ENCODE results near the gene PTPRN2. TPM values are rescaled to one million over a fixed set of nuclear protein-coding genes. Genes with fewer than 3 reads are reported as not detected.

Gene PTPRN2
- total RNA-seq, 1 experiment from 2014 or later, result 2.1 TPM

DNA sequence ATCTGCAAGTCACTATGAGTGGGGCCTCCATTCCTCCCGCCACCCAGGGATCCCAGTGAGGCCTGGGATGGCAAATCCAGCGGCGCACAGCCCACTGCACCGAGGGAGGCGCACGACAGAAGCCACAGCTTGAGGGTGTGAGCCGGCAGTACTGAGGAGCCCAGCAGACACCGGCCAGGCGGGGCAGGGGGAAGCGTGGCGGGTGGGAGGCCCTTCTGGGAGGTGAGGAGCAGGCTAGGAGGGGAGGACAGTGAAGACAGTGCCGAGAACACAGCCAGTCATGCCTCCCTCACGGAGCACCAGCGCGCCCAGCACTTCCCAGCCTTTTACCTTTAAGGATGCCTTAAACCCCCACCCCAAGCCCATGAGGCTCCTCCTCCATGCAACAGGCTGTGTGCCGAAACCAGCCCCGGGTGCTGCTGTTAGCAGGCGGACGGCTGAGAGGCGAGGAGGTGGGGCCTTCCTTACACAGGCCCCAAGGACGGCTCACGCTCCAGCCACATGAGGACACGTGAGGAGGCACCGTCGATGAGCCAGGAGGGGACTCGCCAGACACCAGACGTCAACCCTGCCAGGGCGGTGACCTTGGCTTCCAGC, 258.5 kb downstream of the PTPRN2 start:
- H3K9me2 ChIP-seq (ENCODE audit: insufficient read depth), result no peaks in the 10 kb centered on the region
- TF ChIP-seq CTCF (IDR thresholded peaks at IDR 0.05 in 2 of 3, conservative IDR thresholded peaks at IDR 0.05 in 1 of 3; ENCODE audit: borderline replicate concordance in 1 of 3, insufficient read depth in 1 of 3, low read depth in 2 of 3, low read length in 2 of 3) (no peak), POLR2A (IDR thresholded peaks at IDR 0.05; ENCODE audit: borderline replicate concordance, extremely low read depth, insufficient read depth, insufficient read length) (no peak), EGR1 (IDR thresholded peaks at IDR 0.05; ENCODE audit: low read depth) (no peak), REST (IDR thresholded peaks at IDR 0.05; ENCODE audit: low read depth) (no peak), TCF7L2 (IDR thresholded peaks at IDR 0.05; ENCODE audit: borderline replicate concordance, extremely low read depth, insufficient read depth, insufficient read length) (no peak)

More for the DNA sequence above, 258.5 kb downstream of the PTPRN2 start:
- DNase-seq (ENCODE audit: low read depth, low spot score) (no peak), ATAC-seq (no peak)
- Histone ChIP-seq H3K4me3 (replicated peaks in 1 of 2; ENCODE audit: low read depth in 1 of 2, low read length in 2 of 2) (no peak overlapping the region), H3K9me3 (ENCODE audit: control insufficient read depth in 1 of 2, insufficient read depth in 1 of 2, low read depth in 1 of 2, low read length in 2 of 2) (peaks cover 0 to 6% of the 10 kb centered on the region in 2 experiments; a peak in 2 of 4 replicates), H3K36me3 (ENCODE audit: control insufficient read depth in 1 of 2, insufficient read depth in 2 of 2, low read length in 2 of 2) (no peaks in the 10 kb centered on the region), H3K4me1 (ENCODE audit: control insufficient read depth in 1 of 2, insufficient read depth in 2 of 2, low read length in 2 of 2) (no peaks in the 10 kb centered on the region), H3K27ac (ENCODE audit: low read depth, low read length) (no peak overlapping the region), H3K27me3 (ENCODE audit: insufficient read depth, low read length) (no peaks in the 10 kb centered on the region), H3K4me2 (ENCODE audit: low read length) (no peak overlapping the region), H3K9ac (ENCODE audit: low read length) (no peak overlapping the region), H3K79me2 (ENCODE audit: insufficient read depth, low read length) (no peaks in the 10 kb centered on the region), H2AFZ (ENCODE audit: low read depth, low read length, poor library complexity, severe bottlenecking) (no peak overlapping the region), H4K20me1 (ENCODE audit: insufficient read depth) (no peaks in the 10 kb centered on the region)
- no TSS peak for BruUV-seq (replicated peaks)
- POLR2A ChIA-PET, result no interaction called here
- CTCF ChIA-PET, result no interaction called here
- intact Hi-C loops (cut with micrococcal nuclease), result no loop called here
- RAD21 ChIA-PET (ENCODE audit: low non-redundant PET in 1 of 2, low total read pairs in 2 of 2, uncharacterized antibody in 2 of 2, unreplicated experiment in 2 of 2), result no interaction called here
